ENCODE measurements around the gene FOXC2.

FOXC2 gene

DNA sequence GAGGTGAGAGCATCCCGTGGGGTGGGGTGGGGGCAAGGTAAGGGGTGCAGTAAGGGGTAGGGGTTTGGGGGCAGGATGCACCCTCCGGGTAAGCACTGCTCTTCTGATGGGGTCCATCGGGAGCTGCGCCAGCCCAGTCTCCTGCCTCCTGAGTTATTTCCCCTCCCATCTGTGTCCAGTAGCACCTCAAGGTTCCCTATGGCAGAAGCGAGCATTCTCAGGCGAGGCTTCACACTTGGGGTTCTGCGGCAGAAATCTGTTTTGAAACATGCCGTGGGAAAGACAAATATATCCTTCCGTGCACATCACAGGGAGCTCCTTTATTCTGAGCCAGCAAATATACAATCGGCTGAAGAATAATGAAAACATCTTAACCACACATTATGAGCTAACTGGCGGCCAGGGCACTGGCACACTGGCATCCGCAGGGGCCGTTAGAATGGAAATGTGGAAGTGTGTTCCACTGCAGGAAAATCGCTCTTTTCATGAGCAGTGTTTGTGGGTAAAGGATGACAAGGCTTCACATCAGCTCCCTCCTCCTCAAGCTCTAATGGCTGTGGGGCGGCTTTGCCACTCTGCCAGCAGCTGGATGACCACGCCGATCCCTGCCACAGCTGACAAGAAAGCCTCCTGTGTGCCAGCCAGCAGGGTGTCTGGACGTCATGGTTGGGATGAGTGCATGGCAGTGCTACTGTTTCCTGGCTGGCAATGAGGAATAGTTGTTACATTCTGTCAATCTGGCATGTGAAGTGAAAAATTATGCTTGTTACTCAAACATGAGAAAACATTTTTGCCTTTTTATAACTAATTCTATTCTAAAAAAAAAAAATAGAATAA, 31.6 kb upstream of the FOXC2 start:
- TF ChIP-seq, protein P1, sequence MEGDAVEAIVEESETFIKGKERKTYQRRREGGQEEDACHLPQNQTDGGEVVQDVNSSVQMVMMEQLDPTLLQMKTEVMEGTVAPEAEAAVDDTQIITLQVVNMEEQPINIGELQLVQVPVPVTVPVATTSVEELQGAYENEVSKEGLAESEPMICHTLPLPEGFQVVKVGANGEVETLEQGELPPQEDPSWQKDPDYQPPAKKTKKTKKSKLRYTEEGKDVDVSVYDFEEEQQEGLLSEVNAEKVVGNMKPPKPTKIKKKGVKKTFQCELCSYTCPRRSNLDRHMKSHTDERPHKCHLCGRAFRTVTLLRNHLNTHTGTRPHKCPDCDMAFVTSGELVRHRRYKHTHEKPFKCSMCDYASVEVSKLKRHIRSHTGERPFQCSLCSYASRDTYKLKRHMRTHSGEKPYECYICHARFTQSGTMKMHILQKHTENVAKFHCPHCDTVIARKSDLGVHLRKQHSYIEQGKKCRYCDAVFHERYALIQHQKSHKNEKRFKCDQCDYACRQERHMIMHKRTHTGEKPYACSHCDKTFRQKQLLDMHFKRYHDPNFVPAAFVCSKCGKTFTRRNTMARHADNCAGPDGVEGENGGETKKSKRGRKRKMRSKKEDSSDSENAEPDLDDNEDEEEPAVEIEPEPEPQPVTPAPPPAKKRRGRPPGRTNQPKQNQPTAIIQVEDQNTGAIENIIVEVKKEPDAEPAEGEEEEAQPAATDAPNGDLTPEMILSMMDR (IDR thresholded peaks at IDR 0.05; ENCODE audit: insufficient read depth, low read length, missing control alignments): no peak
- CTCF ChIA-PET: interaction anchor here (0.9 to 1.2 kb wide), 3 partner anchors 15 to 714 kb away, joined by 3 to 6 read pairs (median 4); no protein-coding TSS in a partner anchor
- H3K4me3 ChIP-seq (ENCODE audit: low read depth, low read length): no peak overlapping the region
- no peak for DNase-seq (ENCODE audit: low read depth, low spot score)
- POLR2A ChIA-PET: interaction anchor here (0.6 kb wide), 1 partner anchor 244 kb away, joined by 3 read pairs; no protein-coding TSS in a partner anchor

DNA sequence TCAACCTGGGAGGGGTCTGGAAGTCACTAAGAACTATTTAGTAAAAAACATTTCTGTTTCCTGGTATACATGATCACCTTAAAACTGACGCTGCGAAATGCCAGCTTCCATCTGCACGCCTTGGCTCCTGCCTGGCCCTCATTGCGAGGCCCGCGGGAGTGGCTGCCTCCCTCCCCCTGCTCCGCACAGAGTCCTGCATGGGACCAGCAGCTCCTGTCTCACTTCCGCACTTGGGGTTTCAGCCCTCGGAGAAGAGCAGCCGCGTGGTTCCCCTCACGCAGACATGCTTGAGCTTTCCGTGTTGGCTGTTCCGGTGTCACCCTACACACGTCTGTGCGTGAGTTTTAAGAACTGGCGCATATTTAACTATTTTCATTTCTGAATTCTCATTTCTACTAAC, 30.0 kb upstream of the FOXC2 start:
- DNase-seq (ENCODE audit: low read depth, low spot score): no peak
- CTCF ChIA-PET: interaction anchor here (1.3 to 2.7 kb wide), 3 partner anchors 17 to 464 kb away, joined by 3 to 10 read pairs (median 9); no protein-coding TSS in a partner anchor
- POLR2A ChIA-PET: no interaction called here
- no peak overlapping the region for H3K4me3 ChIP-seq (ENCODE audit: low read depth, low read length)
- TF ChIP-seq, protein P1 (IDR thresholded peaks at IDR 0.05; ENCODE audit: insufficient read depth, low read length, missing control alignments): no peak

DNA sequence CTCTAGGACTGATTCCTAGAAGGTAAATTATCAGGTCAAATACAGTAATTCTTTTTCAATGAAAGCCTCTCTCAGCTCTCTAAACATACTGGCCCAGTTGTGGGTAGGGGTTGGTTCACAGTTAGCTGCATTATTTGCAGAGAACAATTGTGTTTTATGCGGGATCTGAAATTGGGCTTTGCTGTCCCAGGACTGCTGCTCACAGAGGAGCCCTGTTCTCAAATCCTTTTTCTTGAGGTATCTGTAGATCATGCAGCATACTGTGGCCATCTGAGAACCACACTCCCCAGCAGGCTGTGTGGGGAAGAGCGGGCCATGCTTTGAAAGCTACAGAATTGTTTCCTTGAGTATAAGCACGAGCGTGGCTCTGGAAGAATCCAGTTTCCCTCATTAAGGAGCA, 29.1 kb upstream of the FOXC2 start:
- POLR2A ChIA-PET: no interaction called here
- DNase-seq (ENCODE audit: low read depth, low spot score): no peak
- CTCF ChIA-PET: interaction anchor here (1.3 to 2.7 kb wide), 4 partner anchors 17 to 465 kb away, joined by 3 to 10 read pairs (median 8); no protein-coding TSS in a partner anchor
- H3K4me3 ChIP-seq (ENCODE audit: low read depth, low read length): no peak overlapping the region
- TF ChIP-seq, protein P1 (IDR thresholded peaks at IDR 0.05; ENCODE audit: insufficient read depth, low read length, missing control alignments): no peak

DNA sequence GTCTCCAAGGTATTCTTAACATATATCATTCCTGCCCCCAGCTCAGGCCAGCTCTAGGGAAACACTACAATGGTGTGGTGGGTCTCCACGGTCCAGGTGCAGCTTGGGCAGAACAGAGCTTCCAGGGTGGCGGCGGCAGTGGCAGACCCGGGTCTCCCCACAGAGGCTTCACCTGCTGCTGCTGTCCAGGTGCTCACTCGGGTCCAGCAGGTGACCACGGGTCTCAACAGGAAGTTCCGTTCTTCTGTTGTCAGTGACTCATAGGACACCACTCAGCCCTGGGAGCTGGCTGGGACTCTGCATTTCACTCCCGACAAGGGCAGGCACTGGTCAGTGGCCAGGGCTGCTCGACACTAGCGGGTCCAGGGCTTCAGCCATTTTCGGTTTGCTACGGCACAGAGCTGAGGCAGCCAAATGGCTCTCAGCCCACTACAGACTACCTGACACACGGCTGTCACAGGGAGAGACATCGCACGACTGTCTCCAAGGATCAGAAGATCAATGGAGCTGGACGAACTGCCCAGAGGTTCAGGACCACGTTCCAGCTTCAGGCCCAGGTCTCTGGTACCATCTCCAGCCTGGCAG, 28.3 kb upstream of the FOXC2 start:
- ChIA-PET POLR2A (no interaction called here), CTCF (interaction anchor here (1.7 to 2.7 kb wide), 2 partner anchors 18 to 466 kb away, joined by 7 to 10 read pairs; no protein-coding TSS in a partner anchor)
- H3K4me3 ChIP-seq (ENCODE audit: low read depth, low read length): no peak overlapping the region
- no peak for DNase-seq (ENCODE audit: low read depth, low spot score)
- TF ChIP-seq, protein P1 (IDR thresholded peaks at IDR 0.05; ENCODE audit: insufficient read depth, low read length, missing control alignments): no peak

DNA sequence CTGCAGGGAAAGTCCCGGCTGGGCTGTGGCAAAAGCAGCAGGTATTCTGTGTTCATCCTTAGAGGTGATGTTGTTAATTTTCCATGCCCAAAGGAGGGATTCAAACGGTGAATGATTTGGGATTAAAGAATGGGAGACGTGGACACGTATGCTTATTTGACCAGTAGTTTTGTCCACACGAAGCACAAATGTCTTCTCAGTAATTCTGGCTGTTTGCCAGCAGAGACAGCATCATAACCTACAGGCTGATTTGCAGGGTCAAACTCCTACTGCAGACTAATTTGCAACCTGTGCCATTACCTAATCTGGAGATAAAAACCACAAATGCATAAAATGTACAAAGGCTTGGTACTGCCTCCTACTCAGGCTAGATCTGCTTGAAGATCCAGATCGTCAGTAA, 25.7 kb upstream of the FOXC2 start:
- H3K4me3 ChIP-seq (ENCODE audit: low read depth, low read length): no peak overlapping the region
- TF ChIP-seq, protein P1 (IDR thresholded peaks at IDR 0.05; ENCODE audit: insufficient read depth, low read length, missing control alignments): no peak
- CTCF ChIA-PET: interaction anchor here (0.6 to 1.5 kb wide), 3 partner anchors 15 to 24 kb away, joined by 3 to 6 read pairs (median 3); no protein-coding TSS in a partner anchor
- DNase-seq (ENCODE audit: low read depth, low spot score): no peak
- POLR2A ChIA-PET: no interaction called here

DNA sequence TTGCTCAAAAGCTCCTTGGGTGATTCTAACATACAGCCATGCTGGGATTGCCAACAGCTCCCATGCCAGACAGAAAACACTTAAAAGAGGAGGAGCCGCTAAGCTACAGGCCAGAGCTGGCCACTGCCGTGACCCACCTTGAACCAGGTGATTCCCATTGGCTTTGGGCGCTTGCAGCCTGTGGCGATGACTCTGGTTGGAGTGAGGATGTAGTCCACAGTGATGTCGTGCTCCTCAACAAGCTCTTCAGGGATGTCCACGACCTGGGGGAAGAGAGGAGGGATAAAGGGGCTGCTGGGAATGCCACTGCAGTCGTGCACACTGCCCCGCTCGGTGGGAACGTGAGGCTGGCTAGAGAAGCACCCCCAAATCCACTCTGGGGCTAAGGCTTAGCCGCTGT, 25.1 kb upstream of the FOXC2 start:
- H3K4me3 ChIP-seq (ENCODE audit: low read depth, low read length): no peak overlapping the region
- no peak for DNase-seq (ENCODE audit: low read depth, low spot score)
- CTCF ChIA-PET: interaction anchor here (1.0 to 1.5 kb wide), 2 partner anchors 15 to 23 kb away, joined by 3 to 6 read pairs; no protein-coding TSS in a partner anchor
- POLR2A ChIA-PET: no interaction called here
- TF ChIP-seq, protein P1 (IDR thresholded peaks at IDR 0.05; ENCODE audit: insufficient read depth, low read length, missing control alignments): no peak

Measured in AG04449 (cell line).